HG03060 (cell line): ENCODE measurements around the gene AMOT.
"Not testable (repeated sequence)": the region's sequence is repeated elsewhere in the genome, so short reads cannot be mapped to it uniquely, and the experiment has no call there.

Experiments
- ATAC-seq: cut with Tn5 transposase; IDR thresholded peaks from one replicate; pipeline ENCODE4 v1.9.1; 2021; ENCODE audit warnings: low read depth, moderate number of reproducible peaks; ENCODE audit not compliant: unreplicated experiment

AMOT gene

GRCh38 chrX:112840382-112841113 lies at the start of gene AMOT:
TSS of gene AMOT (minus strand) at chrX:112840831. CDS start at chrX:112823126, 17,705 bp downstream.
- ATAC-seq: no peak

- no peak for ATAC-seq
Measured at GRCh38 chrX:112889400-112889799, 48.8 kb upstream of the AMOT start.

GRCh38 chrX:112888916-112889315 lies 48.3 kb upstream of the AMOT start:
- ATAC-seq: no peak

- peak; percentile 52 for ATAC-seq
Measured at GRCh38 chrX:112877771-112878173, 37.1 kb upstream of the AMOT start.

- no peak for ATAC-seq
Measured at GRCh38 chrX:112874614-112875013, 34.0 kb upstream of the AMOT start.

GRCh38 chrX:112874175-112874574 lies 33.5 kb upstream of the AMOT start:
- no peak for ATAC-seq

- no peak for ATAC-seq
Measured at GRCh38 chrX:112868586-112868985, 28.0 kb upstream of the AMOT start.

- peak; percentile 71 for ATAC-seq
Measured at GRCh38 chrX:112867570-112867969, 26.9 kb upstream of the AMOT start.

- ATAC-seq: no peak
Measured at GRCh38 chrX:112866175-112866574, 25.5 kb upstream of the AMOT start.

GRCh38 chrX:112865464-112866025 lies 24.9 kb upstream of the AMOT start:
- no peak for ATAC-seq

- no peak for ATAC-seq
Measured at GRCh38 chrX:112863850-112864249, 23.2 kb upstream of the AMOT start.

GRCh38 chrX:112857478-112857878 lies 16.8 kb upstream of the AMOT start:
- no peak for ATAC-seq

GRCh38 chrX:112854901-112855300 lies 14.3 kb upstream of the AMOT start:
- ATAC-seq: not testable (repeated sequence)

- no peak for ATAC-seq
Measured at GRCh38 chrX:112852851-112853250, 12.2 kb upstream of the AMOT start.

- peak; percentile 26 for ATAC-seq
Measured at GRCh38 chrX:112851806-112852205, 11.2 kb upstream of the AMOT start.

- peak; percentile 93 for ATAC-seq
Measured at GRCh38 chrX:112851161-112851779, 10.6 kb upstream of the AMOT start.

GRCh38 chrX:112849016-112849415 lies 8.4 kb upstream of the AMOT start:
- no peak for ATAC-seq

- no peak for ATAC-seq
Measured at GRCh38 chrX:112846782-112847181, 6.2 kb upstream of the AMOT start.

GRCh38 chrX:112846187-112846586 lies 5.6 kb upstream of the AMOT start:
- no peak for ATAC-seq

GRCh38 chrX:112844250-112844649 lies 3.6 kb upstream of the AMOT start:
- peak; percentile 31 for ATAC-seq

- ATAC-seq: no peak
Measured at GRCh38 chrX:112841820-112842157, 1.2 kb upstream of the AMOT start.
